Activated T-cell treated with anti-CD3 and anti-CD28 coated beads, Interleukin-2, amount 50 U/mL, for 48 hours (primary cell): Measurements from ENCODE around the gene GINS2.

ENCODE experiments used
- DNase-seq, 2 experiments: peaks; one replicate each; pipeline ENCODE4 v3.0.0-alpha.2; 2020

Gene GINS2

GRCh38 chr16:85715169-85716021 lies 26.6 kb upstream of the GINS2 start:
- DNase-seq = no peak

GRCh38 chr16:85712801-85713200 lies 24.0 kb upstream of the GINS2 start:
- no peak for DNase-seq

- DNase-seq = no peak
Measured at GRCh38 chr16:85711982-85712587, 23.3 kb upstream of the GINS2 start.

DNA sequence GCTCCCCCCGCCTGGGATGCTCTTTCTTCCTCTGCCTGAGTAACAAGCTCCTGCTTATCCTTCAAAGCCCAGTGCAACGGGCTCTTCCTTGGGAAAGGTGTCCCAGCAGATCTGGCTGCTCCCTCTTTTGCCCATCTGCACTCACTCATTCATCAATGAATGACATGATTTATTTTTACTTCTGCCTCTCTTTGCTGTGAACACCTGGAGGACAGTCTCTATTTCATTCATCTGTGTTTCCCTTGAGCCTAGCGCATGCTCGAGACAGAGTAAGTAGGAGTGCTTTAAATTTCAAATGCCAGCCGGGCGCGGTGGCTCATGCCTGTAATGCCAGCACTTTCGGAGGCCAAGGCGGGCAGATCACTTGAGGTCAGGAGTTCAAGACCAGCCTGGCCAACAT lies 22.0 kb upstream of the GINS2 start:
- no peak for DNase-seq

- no peak for DNase-seq
Measured at GRCh38 chr16:85709766-85710585, 21.2 kb upstream of the GINS2 start.

- DNase-seq = no peak
Measured at GRCh38 chr16:85708338-85708737, 19.6 kb upstream of the GINS2 start.

GRCh38 chr16:85707528-85708095 lies 18.9 kb upstream of the GINS2 start:
- DNase-seq = no peak

GRCh38 chr16:85706449-85707034 lies 17.8 kb upstream of the GINS2 start:
- no peak for DNase-seq

- no peak for DNase-seq
Measured at GRCh38 chr16:85704900-85705846, 16.4 kb upstream of the GINS2 start.

GRCh38 chr16:85704011-85704410 lies 15.3 kb upstream of the GINS2 start:
- no peak for DNase-seq

- no peak for DNase-seq
Measured at GRCh38 chr16:85699628-85700027, 10.9 kb upstream of the GINS2 start.

- DNase-seq = no peak
Measured at GRCh38 chr16:85698935-85699558, 10.3 kb upstream of the GINS2 start.

- DNase-seq = no peak
Measured at GRCh38 chr16:85698459-85698891, 9.7 kb upstream of the GINS2 start.

DNA sequence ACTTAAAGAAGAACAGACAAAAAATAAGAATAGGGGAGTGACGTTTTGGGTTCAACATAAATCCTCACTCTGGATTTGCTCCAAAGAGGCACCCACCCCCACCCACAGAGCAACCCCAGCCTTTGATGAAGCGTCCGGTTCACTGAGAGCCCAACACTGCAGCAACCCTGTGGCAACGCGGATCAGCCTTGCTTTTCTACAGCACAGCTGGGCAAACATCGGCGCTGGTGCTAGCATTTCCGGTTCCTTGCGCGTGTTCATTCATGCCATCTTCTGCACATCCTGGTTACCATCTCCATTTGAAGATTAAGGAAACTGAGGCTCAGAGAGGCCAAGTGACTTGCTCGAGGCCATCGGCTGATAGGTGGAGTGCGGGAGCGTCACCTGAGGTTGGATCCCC lies 8.7 kb upstream of the GINS2 start:
- no peak for DNase-seq

DNA sequence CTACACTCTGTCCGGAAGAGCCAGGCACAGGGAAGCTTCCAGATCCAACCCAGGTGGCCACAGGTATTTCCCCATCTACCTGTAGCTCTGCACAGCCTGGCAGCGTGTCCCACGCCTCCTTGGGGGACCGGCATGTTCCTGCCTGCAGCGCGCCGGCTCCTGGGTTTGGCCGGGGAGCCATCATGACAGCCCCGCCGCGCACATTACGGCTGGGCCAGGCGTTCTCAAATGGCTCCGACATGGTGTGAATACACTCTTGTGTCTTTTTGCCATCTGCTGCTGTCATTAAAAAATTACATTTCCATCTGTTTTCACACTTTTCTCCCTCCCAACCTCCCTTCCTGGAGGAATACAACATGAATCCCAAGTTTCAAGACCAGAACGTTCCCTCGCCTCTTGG lies 8.0 kb upstream of the GINS2 start:
- DNase-seq = no peak

- no peak for DNase-seq
Measured at GRCh38 chr16:85695196-85696128, 6.7 kb upstream of the GINS2 start.

- no peak for DNase-seq
Measured at GRCh38 chr16:85690469-85691064, 1.8 kb upstream of the GINS2 start.

- no peak for DNase-seq
Measured at GRCh38 chr16:85689950-85690320, 1.2 kb upstream of the GINS2 start.

GRCh38 chr16:85689285-85689949 lies 663 bp upstream of the GINS2 start:
- no peak for DNase-seq
